ENCODE data around the gene CSTB.

CSTB gene

GRCh38 chr21:43810505-43811261, 34.6 kb upstream of the CSTB start:
- DNase-seq (ENCODE audit: low spot score): peak; percentile 77
- ChIA-PET CTCF (interaction anchor here (0.5 to 1.9 kb wide), 13 partner anchors 14 to 604 kb away, joined by 3 to 16 read pairs (median 3); no protein-coding TSS in a partner anchor), POLR2A (ENCODE audit: low non-redundant PET) (interaction anchor here (0.6 kb wide), 1 partner anchor 201 kb away, joined by 10 read pairs; no protein-coding TSS in a partner anchor)
- peak; percentile 92 for TF ChIP-seq CTCF (conservative IDR thresholded peaks at IDR 0.05; ENCODE audit: low read depth)
- H3K27ac ChIP-seq: peak overlapping the region; percentile 99

GRCh38 chr21:43809853-43810504, 33.9 kb upstream of the CSTB start:
- POLR2A ChIA-PET (ENCODE audit: low non-redundant PET): no interaction called here
- CTCF ChIA-PET: interaction anchor here (0.6 to 1.9 kb wide), 5 partner anchors 21 to 165 kb away, joined by 3 to 16 read pairs (median 7); no protein-coding TSS in a partner anchor

GRCh38 chr21:43809346-43809799, 33.3 kb upstream of the CSTB start:
- peak overlapping the region; percentile 75 for H3K27ac ChIP-seq
- ChIA-PET CTCF (no interaction called here), POLR2A (ENCODE audit: low non-redundant PET) (no interaction called here)
- TF ChIP-seq CTCF (conservative IDR thresholded peaks at IDR 0.05; ENCODE audit: low read depth): no peak
- DNase-seq (ENCODE audit: low spot score): no peak

More at GRCh38 chr21:43809853-43810504, 33.9 kb upstream of the CSTB start:
- peak overlapping the region; percentile 75 for H3K27ac ChIP-seq
- no peak for DNase-seq (ENCODE audit: low spot score)
- TF ChIP-seq CTCF (conservative IDR thresholded peaks at IDR 0.05; ENCODE audit: low read depth): no peak

- POLR2A ChIA-PET (ENCODE audit: low non-redundant PET): no interaction called here
- peak overlapping the region; percentile 75 for H3K27ac ChIP-seq
- CTCF ChIA-PET: interaction anchor here (0.5 kb wide), 1 partner anchor 115 kb away, joined by 3 read pairs; no protein-coding TSS in a partner anchor
- no peak for DNase-seq (ENCODE audit: low spot score)
- no peak for TF ChIP-seq CTCF (conservative IDR thresholded peaks at IDR 0.05; ENCODE audit: low read depth)
Measured at GRCh38 chr21:43808832-43809251, 32.7 kb upstream of the CSTB start.

- TF ChIP-seq CTCF (conservative IDR thresholded peaks at IDR 0.05; ENCODE audit: low read depth): no peak
- ChIA-PET POLR2A (ENCODE audit: low non-redundant PET) (no interaction called here), CTCF (interaction anchor here (0.5 kb wide), 1 partner anchor 116 kb away, joined by 3 read pairs; no protein-coding TSS in a partner anchor)
- no peak for DNase-seq (ENCODE audit: low spot score)
- peak overlapping the region; percentile 75 for H3K27ac ChIP-seq
Measured at GRCh38 chr21:43808367-43808766, 32.3 kb upstream of the CSTB start.

GRCh38 chr21:43806017-43806710, 30.1 kb upstream of the CSTB start:
- no peak for TF ChIP-seq CTCF (conservative IDR thresholded peaks at IDR 0.05; ENCODE audit: low read depth)
- POLR2A ChIA-PET (ENCODE audit: low non-redundant PET): no interaction called here
- CTCF ChIA-PET: no interaction called here
- peak overlapping the region; percentile 75 for H3K27ac ChIP-seq
- DNase-seq (ENCODE audit: low spot score): no peak
